ENCODE results near the gene IRF9. TPM values are rescaled to one million over a fixed set of nuclear protein-coding genes. Genes with fewer than 3 reads are reported as not detected.

IRF9 gene
- total and polyA plus RNA-seq, 2 of the 4 experiments (the other 2 are of a cell fraction): 25.6 to 34.6 TPM

DNA sequence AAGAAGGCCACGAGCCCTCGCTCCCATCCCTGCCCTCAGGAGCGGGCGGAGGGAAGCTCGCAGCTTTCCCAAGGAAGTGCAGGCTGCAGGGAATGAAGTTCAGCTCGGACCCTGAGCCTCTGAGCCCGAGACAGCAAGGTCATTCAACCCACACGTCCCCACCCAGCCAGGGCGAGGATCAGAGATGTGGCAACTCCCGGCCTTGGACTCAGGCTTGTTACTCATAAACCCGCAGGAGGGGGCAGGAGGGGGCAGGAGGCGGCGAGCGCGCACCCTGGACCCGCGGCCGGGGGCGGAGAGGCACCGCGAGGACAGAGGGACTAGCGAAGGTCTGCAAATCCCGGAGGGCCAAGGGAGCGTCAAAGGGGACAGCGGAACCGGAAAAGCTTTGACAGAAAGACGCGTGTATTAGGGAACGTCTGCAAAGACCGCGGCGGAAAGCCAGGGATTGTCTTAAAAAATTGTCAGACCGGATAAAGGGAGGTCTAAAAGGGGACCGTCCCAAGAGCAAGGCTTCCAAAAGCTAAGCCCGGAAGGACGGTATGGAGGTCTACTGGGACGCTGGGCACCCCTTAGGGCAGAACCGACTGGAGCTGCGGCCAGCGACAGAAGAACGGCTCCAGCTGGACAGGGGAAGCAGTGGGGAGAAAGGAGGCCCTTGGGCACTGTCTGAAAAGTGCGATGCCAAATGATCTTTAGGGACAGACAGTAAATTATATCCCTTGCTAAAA is 47.1 kb upstream of the IRF9 start:
- no TSS peak for BruUV-seq (replicated peaks)
- H2BK120ac ChIP-seq (ENCODE audit: low read depth, low read length): peak overlapping the region; percentile 86
- no peaks in the 10 kb centered on the region for H4K20me1 ChIP-seq (ENCODE audit: insufficient read depth, low read length)
- peak overlapping the region; percentile 33; the same call in 1 of the 3 replicates for H2BK15ac ChIP-seq (ENCODE audit: low read depth, low read length)
- whole genome bisulfite sequencing, 2 experiments (ENCODE audit: extremely low coverage in 2 of 2, insufficient read length in 1 of 2): 0% methylated on average over 24 of the region's 42 CpGs; no CpG with 5 or more reads in 1 of the 2 experiments
- H3K4me1 ChIP-seq (ENCODE audit: control insufficient read depth, insufficient read depth, low read length): peaks cover 3% of the 10 kb centered on the region; the same call in 1 of the 2 replicates
- peak overlapping the region; percentile 98 for H2AFZ ChIP-seq (replicated peaks; ENCODE audit: low read length, poor library complexity)
- peak overlapping the region; percentile 95 for H3K23ac ChIP-seq (ENCODE audit: low read depth, low read length)
- in situ Hi-C loops (cut with MboI; ENCODE audit: low sequenced_read_pairs) (no loop called here), intact Hi-C loops (cut with micrococcal nuclease) (loop anchor here (1.0 to 2.0 kb wide), 2 partner anchors 27 to 47 kb away; partner anchors contain the start of genes EMC9 and IRF9), dilution Hi-C loops (cut with HindIII; ENCODE audit: low sequenced_read_pairs, unreplicated experiment) (no loop called here)
- H2AK5ac ChIP-seq (ENCODE audit: low read depth, low read length): peak overlapping the region; percentile 72
- CTCF ChIA-PET: interaction anchor here (0.7 to 1.8 kb wide), 4 partner anchors 8 to 55 kb away, joined by 3 to 7 read pairs (median 4); partner anchors contain the start of gene IRF9
- peak overlapping the region; percentile 78 for H3K14ac ChIP-seq (replicated peaks; ENCODE audit: low read depth, low read length)
- peak overlapping the region; percentile 50 for H2BK20ac ChIP-seq (ENCODE audit: low read depth, low read length)
- H3K27ac ChIP-seq (ENCODE audit: insufficient read depth, low read length): peak overlapping the region; percentile 87
- peak overlapping the region; percentile 69 for H3K4me3 ChIP-seq (ENCODE audit: insufficient read depth, low read depth, low read length)
- ATAC-seq (ENCODE audit: low read depth) (peak; percentile 52), DNase-seq (peak; percentile 87)
- peak overlapping the region; percentile 94 to 99 for H4K8ac ChIP-seq (ENCODE audit: low read depth in 2 of 2, low read length in 2 of 2)
- H3K9me1 ChIP-seq (ENCODE audit: insufficient read depth, low read length): peaks cover 8% of the 10 kb centered on the region; the same call in 1 of the 2 replicates
- H3K79me1 ChIP-seq (ENCODE audit: low read depth in 1 of 2, low read length in 2 of 2): peaks cover 10 to 16% of the 10 kb centered on the region in 2 experiments; a peak in 2 of 4 replicates
- peaks cover 7% of the 10 kb centered on the region; the same call in 1 of the 2 replicates for H3K36me3 ChIP-seq (ENCODE audit: control insufficient read depth, insufficient read depth, low read length)
- no peaks in the 10 kb centered on the region for H3K27me3 ChIP-seq (ENCODE audit: control insufficient read depth, insufficient read depth, low read length)
- peak overlapping the region; percentile 76 for H3K9ac ChIP-seq (ENCODE audit: low read depth, low read length)
- peak overlapping the region; percentile 97 for H3K4ac ChIP-seq (ENCODE audit: low read depth, low read length)
- H2AK9ac ChIP-seq (replicated peaks; ENCODE audit: low read depth, low read length, poor library complexity): peak overlapping the region; percentile 99
- H2BK5ac ChIP-seq (ENCODE audit: low read depth, low read length, poor library complexity, severe bottlenecking): peak overlapping the region; percentile 90
- H4K91ac ChIP-seq (ENCODE audit: insufficient read depth, low read depth, low read length): peak overlapping the region; percentile 98
- H3K9me3 ChIP-seq (ENCODE audit: control insufficient read depth, insufficient read depth, low read length): no peaks in the 10 kb centered on the region
- H3K18ac ChIP-seq (ENCODE audit: low read depth, low read length): peak overlapping the region; percentile 46
- peak overlapping the region; percentile 94 for H3K56ac ChIP-seq (ENCODE audit: extremely low read depth, insufficient read depth, low read length)
- POLR2A ChIA-PET (ENCODE audit: unreplicated experiment): interaction anchor here (1.0 to 1.8 kb wide), 2 partner anchors 22 to 33 kb away, joined by 6 to 7 read pairs; partner anchors contain the start of genes PSME1 and PSME2
- H4K5ac ChIP-seq (ENCODE audit: low read depth, low read length): peak overlapping the region; percentile 51
- peak overlapping the region; percentile 73 for H3K4me2 ChIP-seq (ENCODE audit: low read depth, low read length)
- TF ChIP-seq ELK1 (IDR thresholded peaks at IDR 0.05; ENCODE audit: borderline replicate concordance, low read depth, low read length) (no peak), POLR2A (IDR thresholded peaks at IDR 0.05; ENCODE audit: low read depth, low read length) (peak; percentile 69; the same call in 1 of the 2 replicates), MXI1 (IDR thresholded peaks at IDR 0.05; ENCODE audit: borderline replicate concordance, low read depth, low read length) (peak; percentile 89; the same call in 1 of the 2 replicates), BHLHE40 (IDR thresholded peaks at IDR 0.05; ENCODE audit: low read depth, low read length) (no peak), CEBPB (IDR thresholded peaks at IDR 0.05; ENCODE audit: low read depth, low read length) (peak; percentile 97), MAZ (IDR thresholded peaks at IDR 0.05; ENCODE audit: borderline replicate concordance, low read depth, low read length) (peak; percentile 100), RFX5 (IDR thresholded peaks at IDR 0.05; ENCODE audit: low read depth, low read length) (no peak), FOS (IDR thresholded peaks at IDR 0.05; ENCODE audit: low read depth, low read length) (0 out of 2 replicates have a peak, but pooled peaks have one; percentile 49), SMC3 (IDR thresholded peaks at IDR 0.05; ENCODE audit: low read depth, low read length) (no peak), NFE2L2 (IDR thresholded peaks at IDR 0.05; ENCODE audit: low read depth, low read length) (no peak), RAD21 (IDR thresholded peaks at IDR 0.05; ENCODE audit: low read length) (no peak)
- TF ChIP-seq, protein P1, sequence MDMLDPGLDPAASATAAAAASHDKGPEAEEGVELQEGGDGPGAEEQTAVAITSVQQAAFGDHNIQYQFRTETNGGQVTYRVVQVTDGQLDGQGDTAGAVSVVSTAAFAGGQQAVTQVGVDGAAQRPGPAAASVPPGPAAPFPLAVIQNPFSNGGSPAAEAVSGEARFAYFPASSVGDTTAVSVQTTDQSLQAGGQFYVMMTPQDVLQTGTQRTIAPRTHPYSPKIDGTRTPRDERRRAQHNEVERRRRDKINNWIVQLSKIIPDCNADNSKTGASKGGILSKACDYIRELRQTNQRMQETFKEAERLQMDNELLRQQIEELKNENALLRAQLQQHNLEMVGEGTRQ (IDR thresholded peaks at IDR 0.05; ENCODE audit: low read depth, low read length): 0 out of 2 replicates have a peak, but pooled peaks have one; percentile 14
- TF ChIP-seq, protein P2, sequence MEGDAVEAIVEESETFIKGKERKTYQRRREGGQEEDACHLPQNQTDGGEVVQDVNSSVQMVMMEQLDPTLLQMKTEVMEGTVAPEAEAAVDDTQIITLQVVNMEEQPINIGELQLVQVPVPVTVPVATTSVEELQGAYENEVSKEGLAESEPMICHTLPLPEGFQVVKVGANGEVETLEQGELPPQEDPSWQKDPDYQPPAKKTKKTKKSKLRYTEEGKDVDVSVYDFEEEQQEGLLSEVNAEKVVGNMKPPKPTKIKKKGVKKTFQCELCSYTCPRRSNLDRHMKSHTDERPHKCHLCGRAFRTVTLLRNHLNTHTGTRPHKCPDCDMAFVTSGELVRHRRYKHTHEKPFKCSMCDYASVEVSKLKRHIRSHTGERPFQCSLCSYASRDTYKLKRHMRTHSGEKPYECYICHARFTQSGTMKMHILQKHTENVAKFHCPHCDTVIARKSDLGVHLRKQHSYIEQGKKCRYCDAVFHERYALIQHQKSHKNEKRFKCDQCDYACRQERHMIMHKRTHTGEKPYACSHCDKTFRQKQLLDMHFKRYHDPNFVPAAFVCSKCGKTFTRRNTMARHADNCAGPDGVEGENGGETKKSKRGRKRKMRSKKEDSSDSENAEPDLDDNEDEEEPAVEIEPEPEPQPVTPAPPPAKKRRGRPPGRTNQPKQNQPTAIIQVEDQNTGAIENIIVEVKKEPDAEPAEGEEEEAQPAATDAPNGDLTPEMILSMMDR (conservative IDR thresholded peaks at IDR 0.05; ENCODE audit: low read depth, low read length): no peak

Measured in IMR-90 (cell line).